HepG2 (cell line): ENCODE results near the gene RBBP8. TPM values are rescaled to one million over a fixed set of nuclear protein-coding genes. Genes with fewer than 3 reads are reported as not detected.
A peak's percentile ranks its signal among the peaks of the same experiment; 100 is the strongest.

Experiments
- ATAC-seq: fragments of 200-7000 bp; cut with Tn5 transposase; 3 replicates; pipeline ENCODE4 v1.9.1; 2020; ENCODE audit warnings: mild to moderate bottlenecking, moderate library complexity
- BruUV-seq: library from RNA; stranded (reverse); fragments of 400-500 nt; replicated peaks from 2 replicates; lab custom pipeline; 2021; lab: Mats Ljungman, UMichigan
- CTCF ChIA-PET: fragments of 300-600 bp; formaldehyde crosslinking; extraction: SDS; loops from one replicate; lab custom pipeline; 2021; ENCODE audit warnings: low total read pairs, inconsistent platforms, low intra/inter-chr PET ratio; lab: Yijun Ruan, JAX
- POLR2A ChIA-PET: fragments of 350-600 bp; sonication (Branson Sonifier 250); formaldehyde crosslinking; loops from one replicate; lab custom pipeline; 2020; ENCODE audit warnings: antibody characterized with exemption, inconsistent platforms; lab: Yijun Ruan, JAX
- DNase-seq: peaks from one replicate; pipeline ENCODE4 v3.0.0-alpha.2; 2015; ENCODE audit warnings: low spot score
- FAIRE-seq: peaks from 3 replicates; lab custom pipeline; 2011; peaks lifted over from hg19 to GRCh38; lab: Jason Lieb, UNC
- H2AFZ ChIP-seq: one replicate; pipeline ENCODE4 v1.6.1; 2011; ENCODE audit warnings: low read length, inconsistent platforms
- H3K27ac ChIP-seq: fragments of 300-600 bp; 3 replicates; pipeline ENCODE4 v1.8.0; 2011; ENCODE audit warnings: mixed run types, mild to moderate bottlenecking, mixed read lengths, low read length, inconsistent platforms; ENCODE audit not compliant: insufficient read depth; ENCODE audit errors: extremely low read length
- H3K27me3 ChIP-seq, 2 experiments: fragments of 200-600 bp in 1 of 2; 2 replicates in 1 of 2; 3 replicates in 1 of 2; pipeline versions ENCODE4 v1.6.0 to v1.8.0; 2011; ENCODE audit warnings: low read length in 2 of 2, mild to moderate bottlenecking in 2 of 2, moderate library complexity in 2 of 2, inconsistent platforms in 1 of 2; ENCODE audit not compliant: insufficient read depth in 2 of 2, control insufficient read depth in 1 of 2
- H3K36me3 ChIP-seq, 2 experiments: fragments of 200-600 bp in 1 of 2; replicated peaks in 1 of 2; 2 replicates in 1 of 2; 3 replicates in 1 of 2; pipeline versions ENCODE4 v1.5.1 to v1.8.0; 2011; ENCODE audit warnings: low read length in 2 of 2, inconsistent platforms in 1 of 2; ENCODE audit not compliant: insufficient read depth in 2 of 2, control insufficient read depth in 1 of 2
- H3K4me1 ChIP-seq: 2 replicates; pipeline ENCODE4 v1.5.1; 2012; ENCODE audit warnings: low read length, inconsistent platforms; ENCODE audit not compliant: insufficient read depth
- H3K4me2 ChIP-seq: 2 replicates; pipeline ENCODE4 v1.6.0; 2011; ENCODE audit warnings: low read depth, low read length, inconsistent platforms
- H3K4me3 ChIP-seq, 3 experiments: fragments of 200-600 bp in 1 of 3; sonication (generic), shearing (Covaris generic) in 1 of 3; replicated peaks in 1 of 3; 2 replicates each; pipeline ENCODE4 v1.5.1; 2011 to 2016; ENCODE audit warnings: low read length in 3 of 3, inconsistent platforms in 2 of 3, low read depth in 2 of 3, mild to moderate bottlenecking in 2 of 3, control low read depth in 1 of 3, mixed read lengths in 1 of 3; ENCODE audit not compliant: insufficient read depth in 1 of 3
- H3K79me2 ChIP-seq: one replicate; pipeline ENCODE4 v1.6.1; 2011; ENCODE audit warnings: low read length, inconsistent platforms; ENCODE audit not compliant: insufficient read depth
- H3K9ac ChIP-seq: 2 replicates; pipeline ENCODE4 v1.6.0; 2011; ENCODE audit warnings: mild to moderate bottlenecking, low read depth, low read length, inconsistent platforms; ENCODE audit not compliant: insufficient read depth
- H3K9me3 ChIP-seq: 2 replicates; pipeline ENCODE4 v1.5.1; 2012; ENCODE audit warnings: mild to moderate bottlenecking, low read length
- H4K20me1 ChIP-seq: 2 replicates; pipeline ENCODE4 v1.6.0; 2011; ENCODE audit warnings: inconsistent platforms, mild to moderate bottlenecking, low read length, moderate library complexity; ENCODE audit not compliant: insufficient read depth
- CEBPB ChIP-seq: IDR thresholded peaks from 2 replicates; pipeline ENCODE4 v1.6.1; 2011; ENCODE audit warnings: low read depth, low read length, improper control_type of control experiment, borderline replicate concordance
- CEBPG ChIP-seq: IDR thresholded peaks from 2 replicates; pipeline ENCODE4 v1.6.1; 2016
- FOXA3 ChIP-seq: IDR thresholded peaks from 2 replicates; pipeline ENCODE4 v1.6.1; 2016; ENCODE audit warnings: missing genetic modification reagents, missing compliant biosample characterization
- LBX2 ChIP-seq: sonication (generic); formaldehyde crosslinking; IDR thresholded peaks from 2 replicates; pipeline ENCODE4 v1.5.0; 2020; ENCODE audit warnings: missing genetic modification reagents, mild to moderate bottlenecking, borderline replicate concordance
- PRDM15 ChIP-seq: sonication (generic); formaldehyde crosslinking; IDR thresholded peaks from 2 replicates; pipeline ENCODE4 v1.4.0; 2020; ENCODE audit warnings: missing genetic modification reagents
- REL ChIP-seq: sonication (generic); formaldehyde crosslinking; conservative IDR thresholded peaks from 2 replicates; pipeline ENCODE4 v1.8.0; 2022; ENCODE audit warnings: mild to moderate bottlenecking, missing genetic modification reagents, moderate library complexity
- RFX3 ChIP-seq: IDR thresholded peaks from 2 replicates; pipeline ENCODE4 v1.6.1; 2016; ENCODE audit warnings: missing biosample characterization, missing genetic modification reagents
- SOX13 ChIP-seq, 3 experiments: fragments of 450-650 bp in 1 of 3; sonication (generic) in 1 of 3; formaldehyde crosslinking in 1 of 3; IDR thresholded peaks in 2 of 3; conservative IDR thresholded peaks in 1 of 3; 2 replicates each; pipeline versions ENCODE4 v1.5.0 to v1.6.1; 2016 to 2020; ENCODE audit warnings: antibody characterized with exemption in 1 of 3, mild to moderate bottlenecking in 1 of 3, missing compliant biosample characterization in 1 of 3, missing genetic modification reagents in 1 of 3, moderate library complexity in 1 of 3
- YY1 ChIP-seq: IDR thresholded peaks from 2 replicates; pipeline ENCODE4 v1.6.1; 2011; ENCODE audit warnings: low read length, low read depth, moderate library complexity, mild to moderate bottlenecking; ENCODE audit not compliant: insufficient read depth, insufficient replicate concordance
- ZBTB14 ChIP-seq: sonication (generic); formaldehyde crosslinking; IDR thresholded peaks from 2 replicates; pipeline ENCODE4 v1.4.0; 2020; ENCODE audit warnings: missing genetic modification reagents
- ZNF180 ChIP-seq: sonication (generic); formaldehyde crosslinking; IDR thresholded peaks from 2 replicates; pipeline ENCODE4 v1.4.0; 2020; ENCODE audit warnings: low read depth, missing genetic modification reagents, borderline replicate concordance
- ZNF292 ChIP-seq: sonication (generic); formaldehyde crosslinking; IDR thresholded peaks from 2 replicates; pipeline ENCODE4 v1.8.1; 2022; ENCODE audit warnings: mild to moderate bottlenecking, low read depth, missing genetic modification reagents, borderline replicate concordance
- ZNF350 ChIP-seq: sonication (generic); formaldehyde crosslinking; IDR thresholded peaks from 2 replicates; pipeline ENCODE4 v1.4.0; 2020; ENCODE audit warnings: mild to moderate bottlenecking, low read depth, missing genetic modification reagents, borderline replicate concordance
- WGBS: methylation state at CpG from one replicate; pipeline ENCODE4 v1.1.6; 2017; ENCODE audit warnings: low lambda C conversion rate; 5-methylcytosine and 5-hydroxymethylcytosine counted together
- in situ Hi-C: cut with HindIII; loops from 2 replicates; pipeline ENCODE4 v1.10.0; 2017; ENCODE audit warnings: low pct_unique_long_range_greater_than_20kb; ENCODE audit not compliant: extremely low pct_ligation_motif_present
- intact Hi-C: fragments of 100-400 bp; cut with micrococcal nuclease; formaldehyde crosslinking; loops from one replicate; pipeline ENCODE4 v1.10.0; 2022; ENCODE audit not compliant: unreplicated experiment
- polyA plus RNA-seq, 8 experiments: library from polyadenylated mRNA; depleted of rRNA in 3 of 8; stranded (reverse) in 7 of 8; unstranded in 1 of 8; fragments of >200 nt; fragmentation: Illumina TruSeq in 4 of 8; extraction: Trizol in 4 of 8; gene quantifications; 2 replicates each; pipeline versions ENCODE4 v1.2.1 to v1.2.3, GENCODE V29; 2011 to 2016; ENCODE audit warnings: low read depth in 4 of 8, missing spikeins in 1 of 8, mixed read lengths in 1 of 8; ENCODE audit not compliant: insufficient read depth in 1 of 8
- total RNA-seq, 5 experiments: library from RNA; depleted of rRNA; stranded (reverse); fragments of >200 nt; fragmentation: Illumina TruSeq; extraction: Trizol; gene quantifications; 2 replicates each; pipeline ENCODE4 v1.2.3, GENCODE V29; 2016; ENCODE audit warnings: low read depth in 1 of 5

The RBBP8 gene
- total and polyA plus RNA-seq, 2 of the 13 experiments (the other 11 are each of a cell fraction or from before 2014, with no cell fraction given) = 14.2 to 47.4 TPM

- peak; percentile 64; the same call in 1 of the 2 replicates for TF ChIP-seq CEBPG (CRISPR knock-in tag)
- no peak for TF ChIP-seq YY1
- TF ChIP-seq LBX2 (CRISPR knock-in tag) = no peak
- TF ChIP-seq CEBPB = peak; percentile 96
- Histone ChIP-seq H3K9me3 (no peaks in the 10 kb centered on the region), H4K20me1 (no peaks in the 10 kb centered on the region), H2AFZ (no peak overlapping the region), H3K36me3 (peaks cover 0 to 1% of the 10 kb centered on the region in 2 experiments; a peak in 3 of 5 replicates), H3K27ac (no peak overlapping the region), H3K4me1 (peaks cover 21% of the 10 kb centered on the region), H3K79me2 (no peaks in the 10 kb centered on the region), H3K4me2 (no peak overlapping the region), H3K9ac (no peak overlapping the region), H3K27me3 (no peaks in the 10 kb centered on the region), H3K4me3 (no peak overlapping the region)
- DNase-seq (no peak), ATAC-seq (no peak), FAIRE-seq (no peak)
- intact Hi-C loops (no loop called here), in situ Hi-C loops (no loop called here)
- POLR2A ChIA-PET = no interaction called here
- CTCF ChIA-PET = no interaction called here
- WGBS = 93% methylated on average over 2 of the region's 2 CpGs
- no TSS peak for BruUV-seq
These were observed 66.5 kb downstream of the RBBP8 start for GRCh38 chr18:22999647-23000046.

- 16% methylated on average over 3 of the region's 3 CpGs for whole genome bisulfite sequencing
- Histone ChIP-seq H3K27me3 (no peaks in the 10 kb centered on the region), H3K9me3 (no peaks in the 10 kb centered on the region), H3K36me3 (peaks cover 0 to 1% of the 10 kb centered on the region in 2 experiments; a peak in 3 of 5 replicates), H4K20me1 (no peaks in the 10 kb centered on the region), H3K27ac (no peak overlapping the region), H3K4me1 (peaks cover 21% of the 10 kb centered on the region), H3K79me2 (no peaks in the 10 kb centered on the region), H3K4me2 (peak overlapping the region; percentile 18; the same call in 1 of the 2 replicates), H2AFZ (no peak overlapping the region), H3K4me3 (no peak overlapping the region), H3K9ac (no peak overlapping the region)
- CTCF ChIA-PET = no interaction called here
- FAIRE-seq (no peak), DNase-seq (peak; percentile 13), ATAC-seq (peak; percentile 79)
- POLR2A ChIA-PET = no interaction called here
- in situ Hi-C loops (no loop called here), intact Hi-C loops (no loop called here)
- no TSS peak for BruUV-seq
- TF ChIP-seq PRDM15 (CRISPR knock-in tag) = no peak
- no peak for TF ChIP-seq ZNF292 (CRISPR knock-in tag)
- TF ChIP-seq RFX3 (CRISPR knock-in tag) = no peak
- TF ChIP-seq SOX13 (IDR thresholded peaks at IDR 0.05) = no peak
- TF ChIP-seq SOX13 (CRISPR knock-in tag; conservative IDR thresholded peaks at IDR 0.05 in 1 of 2, IDR thresholded peaks at IDR 0.05 in 1 of 2) = peak in 1 of 2 experiments; percentile 55; a peak in 1 of 4 replicates
- TF ChIP-seq ZNF180 (CRISPR knock-in tag) = no peak
- no peak for TF ChIP-seq ZNF350 (CRISPR knock-in tag)
- no peak for TF ChIP-seq ZBTB14
- TF ChIP-seq FOXA3 = peak; percentile 78
- no peak for TF ChIP-seq REL (CRISPR knock-in tag)
These were observed 70.2 kb downstream of the RBBP8 start for GRCh38 chr18:23003289-23003688.
